ENCODE data around the gene RET. TPM values are rescaled to one million over a fixed set of nuclear protein-coding genes. Genes with fewer than 3 reads are reported as not detected.

Gene RET
- total RNA-seq, 4 donors from 2014 or later, result 0.27 to 2.1 (median 0.88) TPM

GRCh38 chr10:43044448-43044921 lies 32.4 kb upstream of the RET start:
- H3K4me1 ChIP-seq, result no peaks in the 10 kb centered on the region
- DNase-seq, result no peak
- H3K27ac ChIP-seq, result no peak overlapping the region
- H3K4me3 ChIP-seq (replicated peaks in 1 of 3), result no peak overlapping the region
- no peaks in the 10 kb centered on the region for H3K9me3 ChIP-seq
- intact Hi-C loops (cut with DNase I), result no loop called here
- H3K27me3 ChIP-seq, result no peaks in the 10 kb centered on the region
- WGBS, 2 donors, result 71 to 89% methylated on average over 3 to 6 of the region's 10 CpGs
- H3K36me3 ChIP-seq, result no peaks in the 10 kb centered on the region
- no peak for TF ChIP-seq CTCF (IDR thresholded peaks at IDR 0.05)

GRCh38 chr10:43044961-43045621 lies 31.8 kb upstream of the RET start:
- H3K4me3 ChIP-seq (replicated peaks in 1 of 3), result no peak overlapping the region
- H3K4me1 ChIP-seq, result no peaks in the 10 kb centered on the region
- no peaks in the 10 kb centered on the region for H3K9me3 ChIP-seq
- 73 to 78% methylated on average over 9 to 11 of the region's 14 CpGs for WGBS, 2 donors
- intact Hi-C loops (cut with DNase I), result no loop called here
- H3K27me3 ChIP-seq, result no peaks in the 10 kb centered on the region
- DNase-seq, result no peak
- TF ChIP-seq POLR2A (IDR thresholded peaks at IDR 0.05) (no peak), CTCF (IDR thresholded peaks at IDR 0.05) (no peak)
- H3K27ac ChIP-seq, result no peak overlapping the region
- no peaks in the 10 kb centered on the region for H3K36me3 ChIP-seq

GRCh38 chr10:43045631-43046287 lies 31.1 kb upstream of the RET start:
- intact Hi-C loops (cut with DNase I), result no loop called here
- WGBS, 2 donors, result 86 to 89% methylated on average over 5 to 7 of the region's 11 CpGs
- H3K36me3 ChIP-seq, result no peaks in the 10 kb centered on the region
- H3K4me3 ChIP-seq (replicated peaks in 1 of 3), result no peak overlapping the region
- no peak for TF ChIP-seq POLR2A (IDR thresholded peaks at IDR 0.05)
- no peaks in the 10 kb centered on the region for H3K4me1 ChIP-seq
- no peaks in the 10 kb centered on the region for H3K27me3 ChIP-seq
- no peak for DNase-seq
- no peaks in the 10 kb centered on the region for H3K9me3 ChIP-seq
- no peak overlapping the region for H3K27ac ChIP-seq

- Histone ChIP-seq H3K36me3 (no peaks in the 10 kb centered on the region), H3K9me3 (no peaks in the 10 kb centered on the region), H3K27ac (no peak overlapping the region), H3K4me3 (replicated peaks in 1 of 3) (no peak overlapping the region), H3K27me3 (no peaks in the 10 kb centered on the region), H3K4me1 (no peaks in the 10 kb centered on the region)
- no peak for DNase-seq
- intact Hi-C loops (cut with DNase I), result no loop called here
- TF ChIP-seq CTCF (IDR thresholded peaks at IDR 0.05), result no peak
- TF ChIP-seq POLR2A (IDR thresholded peaks at IDR 0.05), result no peak
- WGBS, 2 donors, result 81 to 83% methylated on average over 9 to 14 of the region's 14 CpGs
Measured at GRCh38 chr10:43046288-43046991, 30.4 kb upstream of the RET start.

GRCh38 chr10:43047288-43047970 lies 29.4 kb upstream of the RET start:
- H3K36me3 ChIP-seq, result no peaks in the 10 kb centered on the region
- DNase-seq, result no peak
- intact Hi-C loops (cut with DNase I), result no loop called here

More at GRCh38 chr10:43047288-43047970, 29.4 kb upstream of the RET start:
- H3K27ac ChIP-seq, result no peak overlapping the region
- TF ChIP-seq POLR2A (IDR thresholded peaks at IDR 0.05) (no peak), CTCF (IDR thresholded peaks at IDR 0.05) (no peak)
- 79 to 88% methylated on average over 8 of the region's 8 CpGs for WGBS, 2 donors
- no peaks in the 10 kb centered on the region for H3K4me1 ChIP-seq
- H3K4me3 ChIP-seq (replicated peaks in 1 of 3), result no peak overlapping the region
- H3K27me3 ChIP-seq, result no peaks in the 10 kb centered on the region
- no peaks in the 10 kb centered on the region for H3K9me3 ChIP-seq

All from thyroid gland (tissue), 4 donors.